AG08396 (cell line): Measurements from ENCODE around the gene KRT7.
A peak's percentile ranks its signal among the peaks of the same experiment; 100 is the strongest.

Experiments used
- DNase-seq: peaks from one replicate; pipeline ENCODE4 v3.0.0; 2012; ENCODE audit warnings: low spot score, mixed read lengths

KRT7 gene

DNA sequence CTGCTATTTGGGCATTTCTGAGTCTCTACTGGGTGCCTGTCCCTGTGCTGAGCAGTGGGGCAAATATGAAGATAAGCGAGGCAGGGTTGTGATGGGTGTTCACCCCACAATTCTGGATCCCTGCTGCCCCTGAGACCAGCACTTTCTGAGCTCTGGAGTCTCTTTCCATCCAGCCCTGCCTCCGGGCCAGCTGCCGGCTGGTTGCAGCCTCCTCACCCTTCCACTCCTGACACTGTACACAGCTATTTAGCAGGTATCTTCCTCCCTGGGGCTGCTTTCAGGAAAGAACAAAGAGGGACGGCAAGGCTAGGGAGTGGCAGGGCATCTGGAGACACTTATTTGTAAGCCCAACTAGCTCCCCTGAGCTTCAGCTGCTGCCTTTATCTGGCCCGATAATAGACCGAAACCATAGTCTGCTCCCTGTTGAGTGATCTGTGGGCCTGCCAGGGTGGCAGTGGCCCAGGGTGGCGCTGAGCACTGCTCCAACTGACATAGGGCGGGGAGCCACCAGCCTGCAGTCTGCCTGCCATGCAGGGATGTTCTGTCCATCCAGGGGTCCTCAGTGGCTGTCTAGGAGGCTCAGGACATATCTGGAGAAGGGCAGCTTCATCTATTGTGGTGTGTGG lies 33.6 kb upstream of the KRT7 start:
- no peak for DNase-seq

DNA sequence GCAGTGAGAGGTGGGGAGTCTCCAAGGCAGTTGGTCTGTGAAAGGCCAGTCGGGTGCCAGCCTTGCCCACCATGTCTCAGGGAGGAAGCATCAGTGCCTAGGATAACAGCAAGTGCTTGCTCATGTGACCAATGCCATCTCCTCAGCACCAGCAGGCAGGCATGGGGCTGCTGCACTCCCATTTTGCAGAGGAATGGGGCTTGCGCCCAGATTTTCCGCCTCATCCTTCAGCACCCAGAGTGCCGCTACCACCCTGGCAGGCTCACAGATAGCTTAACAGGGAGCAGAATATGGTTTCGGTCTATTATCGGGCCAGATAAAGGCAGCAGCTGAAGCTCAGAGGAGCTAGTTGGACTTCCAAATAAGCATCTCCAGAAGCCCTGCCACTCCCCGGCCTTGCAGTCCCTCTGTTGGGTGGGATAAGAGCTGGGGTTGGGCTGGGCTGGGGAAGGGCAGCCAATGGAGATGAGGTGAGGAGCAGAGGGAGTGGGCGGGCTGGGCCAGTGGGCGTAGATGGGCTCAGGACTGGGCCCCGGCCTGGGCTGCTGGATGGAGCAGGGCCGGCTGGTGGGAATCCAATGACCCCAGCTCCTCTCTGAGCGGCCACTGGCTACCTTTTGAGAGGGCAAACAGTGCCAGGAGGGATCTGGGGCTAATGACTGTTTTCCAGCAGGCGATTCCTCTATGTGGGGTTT lies 32.8 kb upstream of the KRT7 start:
- DNase-seq = no peak

GRCh38 chr12:52200781-52201450 lies 32.1 kb upstream of the KRT7 start:
- DNase-seq = no peak

GRCh38 chr12:52201451-52201839 lies 31.6 kb upstream of the KRT7 start:
- DNase-seq = no peak

- DNase-seq = no peak
Observed at GRCh38 chr12:52202361-52203078, 30.5 kb upstream of the KRT7 start.

- peak; percentile 51 for DNase-seq
Observed at GRCh38 chr12:52203079-52203921, 29.7 kb upstream of the KRT7 start.

GRCh38 chr12:52204095-52204930 lies 28.7 kb upstream of the KRT7 start:
- DNase-seq = no peak

- no peak for DNase-seq
Observed at GRCh38 chr12:52204931-52205505, 28.0 kb upstream of the KRT7 start.

- DNase-seq = no peak
Observed at GRCh38 chr12:52205612-52206303, 27.3 kb upstream of the KRT7 start.

- no peak for DNase-seq
Observed at GRCh38 chr12:52206304-52207040, 26.6 kb upstream of the KRT7 start.

- DNase-seq = no peak
Observed at GRCh38 chr12:52207106-52207505, 25.9 kb upstream of the KRT7 start.

DNA sequence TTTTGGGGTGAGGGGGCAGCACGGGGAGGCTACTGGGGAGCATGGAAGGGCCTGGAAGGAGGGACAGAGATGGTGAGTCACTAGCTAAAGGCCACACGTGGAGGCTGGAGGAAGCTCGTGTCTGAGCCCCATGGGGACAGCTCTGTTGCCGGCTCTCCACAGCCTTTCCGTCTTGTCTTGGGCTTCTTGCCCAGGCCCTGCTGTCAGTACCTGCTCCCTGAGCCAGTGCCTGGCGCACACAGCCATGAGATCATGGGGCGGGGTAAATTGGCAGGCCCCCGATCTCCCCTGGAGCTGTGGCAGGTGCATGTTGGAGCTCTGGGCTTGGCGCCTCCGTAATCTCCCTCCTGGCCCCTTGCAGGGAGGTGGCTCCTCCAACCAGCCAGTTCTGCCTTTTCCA lies 25.1 kb upstream of the KRT7 start:
- no peak for DNase-seq

DNA sequence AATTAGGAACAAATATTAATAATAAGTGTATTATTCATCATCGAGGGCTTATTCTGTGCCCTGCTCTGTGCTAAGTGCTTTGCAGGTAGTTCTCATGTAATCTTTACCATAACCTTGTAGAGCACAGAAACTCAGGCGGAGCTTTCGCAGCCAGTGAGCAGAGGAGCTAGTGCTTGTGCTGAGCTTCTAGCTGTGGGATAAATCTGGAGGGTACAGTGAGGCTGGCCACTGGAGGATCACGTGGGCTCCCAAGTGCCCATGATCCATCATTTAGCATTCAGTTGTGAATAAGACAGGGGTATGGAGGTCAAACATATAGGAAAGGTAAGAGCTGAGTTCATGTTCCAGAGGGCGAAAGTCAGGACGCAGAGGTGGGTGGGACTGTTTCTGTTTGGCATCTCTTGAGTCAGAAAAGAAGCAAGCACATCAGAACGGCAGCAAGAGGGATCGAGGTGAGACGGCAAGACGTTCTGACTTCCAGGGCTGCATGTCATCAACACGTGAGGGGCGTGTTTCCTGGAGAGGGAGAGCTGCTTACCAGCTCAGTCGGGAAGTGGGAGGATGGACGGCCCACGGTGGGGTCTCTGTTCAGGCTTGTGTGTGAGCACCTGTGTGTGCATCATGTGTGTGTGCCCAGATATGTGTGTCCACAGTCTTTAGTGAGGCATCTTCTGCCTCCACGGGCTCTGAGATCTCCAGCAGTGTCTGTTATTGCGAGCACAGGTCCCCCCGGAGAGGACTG lies 24.4 kb upstream of the KRT7 start:
- DNase-seq = no peak

- DNase-seq = no peak
Observed at GRCh38 chr12:52209321-52209720, 23.7 kb upstream of the KRT7 start.

DNA sequence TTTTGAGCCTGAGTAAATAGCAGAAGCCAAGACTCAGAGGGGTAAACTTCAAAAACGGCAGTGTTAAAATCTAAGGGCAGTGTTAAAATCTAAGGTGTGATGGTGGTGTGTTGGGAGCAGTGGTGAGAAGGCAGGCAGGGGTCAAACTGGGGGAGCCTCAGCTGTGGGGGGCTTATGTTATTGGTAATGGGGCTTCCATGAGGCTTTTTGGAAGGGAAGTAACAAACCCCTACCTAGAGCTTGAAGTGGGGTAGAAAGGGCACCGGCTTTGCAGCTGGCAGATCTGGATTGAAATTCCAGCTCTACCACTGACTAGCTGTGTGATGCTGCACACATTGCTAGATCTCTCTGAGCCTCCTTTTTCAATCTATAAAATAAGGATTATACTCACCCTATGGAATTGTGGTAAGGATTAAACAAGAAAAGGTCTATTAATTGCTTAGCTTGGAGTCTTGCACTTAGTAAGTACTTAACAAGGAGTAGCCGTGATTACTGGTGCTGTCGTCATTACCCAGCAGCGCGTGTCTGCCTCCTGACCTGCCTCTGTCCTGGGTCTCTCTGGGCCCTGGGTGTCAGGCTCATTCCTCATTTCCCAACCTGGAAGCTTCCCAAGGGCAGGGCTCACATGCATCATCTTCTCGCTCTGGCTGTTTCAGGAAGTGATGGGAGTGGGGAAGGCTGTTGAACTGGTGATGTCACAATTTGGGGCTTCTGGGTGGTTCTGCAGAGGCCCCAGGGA lies 22.7 kb upstream of the KRT7 start:
- no peak for DNase-seq

DNA sequence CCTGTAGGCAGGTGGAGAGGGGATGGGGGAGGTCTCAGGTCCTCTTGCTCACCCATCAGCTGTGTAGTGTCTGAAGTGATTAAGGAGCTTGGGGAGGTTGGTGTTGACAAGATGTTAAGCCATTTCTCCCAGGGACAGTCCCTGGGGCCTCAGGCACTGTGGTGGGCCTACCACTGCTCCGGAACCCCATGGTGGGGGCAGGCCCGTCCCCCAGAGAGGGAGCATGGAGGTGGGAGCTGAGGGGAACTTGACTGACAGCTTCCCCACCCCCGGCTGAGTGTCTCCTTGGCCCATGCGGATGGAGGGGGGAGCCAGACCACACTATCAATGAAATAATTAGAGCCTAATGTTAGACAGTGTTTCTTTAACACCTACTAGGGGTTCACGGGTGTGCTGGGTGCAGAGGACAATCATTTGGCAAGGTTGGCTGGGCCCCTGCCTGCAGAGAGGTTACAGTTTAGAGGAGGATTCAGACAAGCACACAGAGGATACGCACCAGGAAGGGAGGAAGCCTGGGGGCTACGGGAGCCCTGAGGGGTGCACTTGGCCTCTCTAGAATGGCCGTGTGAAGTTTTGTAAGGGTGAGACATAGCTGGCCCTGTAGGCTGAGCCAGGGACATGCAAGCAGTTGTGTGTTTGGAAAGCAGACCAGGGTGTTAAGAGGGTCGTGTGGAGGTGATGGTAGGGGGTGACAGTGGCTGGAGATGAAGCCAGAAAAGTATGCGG lies 22.0 kb upstream of the KRT7 start:
- DNase-seq = no peak
